Activated CD8-positive, alpha-beta memory T cell treated with anti-CD3 and anti-CD28 coated beads, Interleukin-2, amount 50 U/mL, for 48 hours (primary cell): ENCODE data around the gene KCNS1.

Experiments
- DNase-seq: peaks from one replicate; pipeline ENCODE4 v3.0.0-alpha.2; 2020

The KCNS1 gene

GRCh38 chr20:45044601-45045000 is 56.3 kb downstream of the KCNS1 start:
- DNase-seq: no peak

- no peak for DNase-seq
Measured at GRCh38 chr20:45044084-45044573, 56.8 kb downstream of the KCNS1 start.

GRCh38 chr20:45042978-45043377 is 57.9 kb downstream of the KCNS1 start:
- DNase-seq: no peak
